ENCODE results near the gene KRT72. TPM values are rescaled to one million over a fixed set of nuclear protein-coding genes. Genes with fewer than 3 reads are reported as not detected.

Gene KRT72
- total RNA-seq, 1 experiment from 2014 or later, result not detected

DNA sequence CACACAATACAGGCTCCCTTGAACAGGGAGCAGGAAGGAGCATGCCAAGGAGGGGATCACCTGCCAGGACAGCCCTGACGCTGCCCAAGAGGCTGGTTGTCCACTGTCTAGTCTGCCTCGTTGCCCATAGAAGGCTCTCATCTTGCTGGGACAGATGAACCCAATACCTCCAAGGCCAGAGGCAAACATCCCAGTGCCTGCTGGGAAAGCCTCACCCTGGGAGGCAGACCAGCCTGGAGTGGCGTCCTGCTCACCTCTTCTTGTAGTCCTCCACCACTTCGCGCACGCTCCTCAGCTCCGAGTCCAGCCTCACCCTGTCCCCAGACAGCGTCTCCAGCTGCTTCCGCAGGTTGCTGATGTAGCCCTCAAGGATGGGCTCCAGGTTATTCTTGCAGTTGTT, 14.6 kb upstream of the KRT72 start:
- Histone ChIP-seq H3K4me1 (ENCODE audit: insufficient read depth, low read length) (no peaks in the 10 kb centered on the region), H3F3A (ENCODE audit: low read length, unreplicated experiment) (no peaks in the 10 kb centered on the region), H3K9ac (ENCODE audit: low read length) (no peak overlapping the region), H3K79me2 (ENCODE audit: low read length) (no peaks in the 10 kb centered on the region), H2AFZ (ENCODE audit: low read length) (no peak overlapping the region), H3K27ac (ENCODE audit: low read length) (no peak overlapping the region), H3K36me3 (ENCODE audit: low read depth, low read length) (no peaks in the 10 kb centered on the region), H3K9me2 (replicated peaks; ENCODE audit: low read length) (no peaks in the 10 kb centered on the region), H4K20me1 (ENCODE audit: low read length) (no peaks in the 10 kb centered on the region), H3K4me2 (ENCODE audit: low read length) (no peak overlapping the region), H3K4me3 (ENCODE audit: low read length) (no peak overlapping the region), H3K9me3 (ENCODE audit: low read length) (no peaks in the 10 kb centered on the region), H3K27me3 (ENCODE audit: low read length) (peaks cover 55% of the 10 kb centered on the region)
- no peak for ATAC-seq
- POLR2A ChIA-PET (ENCODE audit: unreplicated experiment), result no interaction called here
- TF ChIP-seq CTCF (conservative IDR thresholded peaks at IDR 0.05; ENCODE audit: low read depth, low read length), result no peak
- TF ChIP-seq EZH2phosphoT487 (IDR thresholded peaks at IDR 0.05; ENCODE audit: borderline replicate concordance, low read length), result no peak
- TF ChIP-seq EZH2 (IDR thresholded peaks at IDR 0.05; ENCODE audit: low read length, unreplicated experiment), result no peak
- CTCF ChIA-PET, result no interaction called here
- no TSS peak for BruUV-seq (replicated peaks)
- DNase-seq, result no peak
- intact Hi-C loops (cut with micrococcal nuclease), result no loop called here

DNA sequence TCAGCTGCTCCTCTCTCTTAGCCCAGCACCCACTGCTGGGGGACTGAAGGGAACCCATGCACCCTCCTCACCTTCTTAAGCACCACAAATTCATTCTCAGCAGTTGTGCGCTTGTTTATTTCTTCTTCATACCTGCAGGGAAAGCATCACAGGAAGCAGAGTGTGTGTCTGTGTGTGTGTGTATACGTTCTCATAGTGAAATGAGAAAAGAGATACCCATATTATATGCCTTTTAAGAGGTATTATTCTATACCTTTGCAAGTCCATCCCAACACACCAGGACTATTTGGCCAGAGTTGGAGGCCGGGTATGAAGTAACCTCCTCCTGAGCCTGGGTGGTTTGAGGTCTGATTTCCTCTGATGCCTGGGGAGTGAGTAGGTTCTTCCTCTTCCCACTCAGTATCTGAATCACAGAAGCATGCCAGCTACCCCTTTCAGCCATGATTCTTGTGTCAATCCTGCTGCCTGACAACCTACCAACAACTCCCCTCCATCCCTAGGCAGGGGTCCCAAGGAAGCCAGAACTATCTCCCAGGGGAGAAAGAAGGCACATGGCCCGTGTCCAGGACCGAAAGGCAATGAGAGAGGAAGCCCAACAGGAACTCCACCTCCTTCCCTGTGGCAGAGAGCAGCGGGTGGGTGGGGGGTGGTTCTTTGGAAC, 14.1 kb upstream of the KRT72 start:
- H3K79me2 ChIP-seq (ENCODE audit: low read length), result no peaks in the 10 kb centered on the region
- no peaks in the 10 kb centered on the region for H4K20me1 ChIP-seq (ENCODE audit: low read length)
- H3K4me3 ChIP-seq (ENCODE audit: low read length), result no peak overlapping the region
- H3K9ac ChIP-seq (ENCODE audit: low read length), result no peak overlapping the region
- no peak for ATAC-seq
- no peaks in the 10 kb centered on the region for H3K4me1 ChIP-seq (ENCODE audit: insufficient read depth, low read length)
- H3F3A ChIP-seq (ENCODE audit: low read length, unreplicated experiment), result no peaks in the 10 kb centered on the region
- H3K27ac ChIP-seq (ENCODE audit: low read length), result no peak overlapping the region
- CTCF ChIA-PET, result no interaction called here
- peaks cover 58% of the 10 kb centered on the region for H3K27me3 ChIP-seq (ENCODE audit: low read length)
- POLR2A ChIA-PET (ENCODE audit: unreplicated experiment), result no interaction called here
- intact Hi-C loops (cut with micrococcal nuclease), result no loop called here
- no peaks in the 10 kb centered on the region for H3K36me3 ChIP-seq (ENCODE audit: low read depth, low read length)
- no peaks in the 10 kb centered on the region for H3K9me3 ChIP-seq (ENCODE audit: low read length)
- BruUV-seq (replicated peaks), result no TSS peak
- H3K9me2 ChIP-seq (replicated peaks; ENCODE audit: low read length), result no peaks in the 10 kb centered on the region
- no peak for DNase-seq
- no peak overlapping the region for H2AFZ ChIP-seq (ENCODE audit: low read length)
- H3K4me2 ChIP-seq (ENCODE audit: low read length), result no peak overlapping the region
- TF ChIP-seq EZH2 (IDR thresholded peaks at IDR 0.05; ENCODE audit: low read length, unreplicated experiment) (no peak), CTCF (conservative IDR thresholded peaks at IDR 0.05; ENCODE audit: low read depth, low read length) (no peak), EZH2phosphoT487 (IDR thresholded peaks at IDR 0.05; ENCODE audit: borderline replicate concordance, low read length) (no peak)

DNA sequence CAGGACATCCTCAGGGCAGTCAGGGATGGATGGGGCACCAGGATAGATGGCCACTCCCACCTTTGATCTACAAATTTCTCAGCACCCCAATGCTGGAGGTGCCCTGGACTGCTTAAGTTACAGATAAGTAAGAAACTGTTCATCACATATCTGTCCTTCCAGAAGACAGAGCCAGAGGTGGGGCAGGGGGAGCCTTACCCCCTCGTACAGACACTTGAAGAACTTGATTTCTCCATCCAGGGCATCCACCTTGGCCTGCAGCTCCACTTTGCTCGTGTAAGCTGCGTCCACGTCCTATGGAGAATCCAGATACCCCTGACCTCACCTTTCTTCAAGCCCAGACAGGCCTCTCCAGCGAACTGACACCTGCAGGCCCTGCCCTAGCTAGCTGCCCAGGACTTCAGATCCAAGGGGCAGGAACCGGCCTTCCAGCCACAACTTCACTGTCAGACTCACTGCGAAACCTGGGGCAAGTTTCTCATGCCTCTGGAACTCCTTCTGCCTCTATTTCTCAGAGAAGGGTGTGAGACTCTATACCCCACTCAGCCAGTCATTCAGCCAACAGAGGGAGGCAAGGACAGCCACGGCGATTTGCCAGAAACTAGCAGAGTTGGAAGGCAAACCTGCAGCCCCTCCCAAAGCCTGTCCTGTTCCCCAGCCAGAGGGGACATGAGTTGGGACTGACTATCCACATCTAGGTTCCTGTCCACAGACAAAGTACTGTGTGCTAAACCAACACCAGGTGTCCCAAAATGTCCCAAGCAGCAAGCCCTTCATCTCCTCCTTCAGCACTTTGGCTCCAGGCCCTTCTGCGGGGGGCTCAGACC, 13.3 kb upstream of the KRT72 start:
- Histone ChIP-seq H3K79me2 (ENCODE audit: low read length) (no peaks in the 10 kb centered on the region), H2AFZ (ENCODE audit: low read length) (no peak overlapping the region), H3K4me1 (ENCODE audit: insufficient read depth, low read length) (no peaks in the 10 kb centered on the region), H3K36me3 (ENCODE audit: low read depth, low read length) (no peaks in the 10 kb centered on the region), H3K9me2 (replicated peaks; ENCODE audit: low read length) (no peaks in the 10 kb centered on the region), H4K20me1 (ENCODE audit: low read length) (no peaks in the 10 kb centered on the region), H3K4me2 (ENCODE audit: low read length) (no peak overlapping the region), H3K9ac (ENCODE audit: low read length) (no peak overlapping the region), H3K27ac (ENCODE audit: low read length) (no peak overlapping the region), H3K27me3 (ENCODE audit: low read length) (peaks cover 58% of the 10 kb centered on the region), H3K4me3 (ENCODE audit: low read length) (no peak overlapping the region), H3F3A (ENCODE audit: low read length, unreplicated experiment) (no peaks in the 10 kb centered on the region), H3K9me3 (ENCODE audit: low read length) (no peaks in the 10 kb centered on the region)
- DNase-seq (no peak), ATAC-seq (no peak)
- intact Hi-C loops (cut with micrococcal nuclease), result no loop called here
- BruUV-seq (replicated peaks), result no TSS peak
- TF ChIP-seq CTCF (conservative IDR thresholded peaks at IDR 0.05; ENCODE audit: low read depth, low read length) (no peak), EZH2 (IDR thresholded peaks at IDR 0.05; ENCODE audit: low read length, unreplicated experiment) (no peak), EZH2phosphoT487 (IDR thresholded peaks at IDR 0.05; ENCODE audit: borderline replicate concordance, low read length) (no peak)
- CTCF ChIA-PET, result no interaction called here
- POLR2A ChIA-PET (ENCODE audit: unreplicated experiment), result no interaction called here
